Kidney glomerular epithelial cell (primary cell): ENCODE measurements around the gene KIAA0930.
"Not testable (repeated sequence)": the region's sequence is repeated elsewhere in the genome, so short reads cannot be mapped to it uniquely, and the experiment has no call there.

Source experiments
- DNase-seq: peaks from one replicate; lab custom pipeline; 2025; lab: John Stamatoyannopoulos, UW

KIAA0930 gene

DNA sequence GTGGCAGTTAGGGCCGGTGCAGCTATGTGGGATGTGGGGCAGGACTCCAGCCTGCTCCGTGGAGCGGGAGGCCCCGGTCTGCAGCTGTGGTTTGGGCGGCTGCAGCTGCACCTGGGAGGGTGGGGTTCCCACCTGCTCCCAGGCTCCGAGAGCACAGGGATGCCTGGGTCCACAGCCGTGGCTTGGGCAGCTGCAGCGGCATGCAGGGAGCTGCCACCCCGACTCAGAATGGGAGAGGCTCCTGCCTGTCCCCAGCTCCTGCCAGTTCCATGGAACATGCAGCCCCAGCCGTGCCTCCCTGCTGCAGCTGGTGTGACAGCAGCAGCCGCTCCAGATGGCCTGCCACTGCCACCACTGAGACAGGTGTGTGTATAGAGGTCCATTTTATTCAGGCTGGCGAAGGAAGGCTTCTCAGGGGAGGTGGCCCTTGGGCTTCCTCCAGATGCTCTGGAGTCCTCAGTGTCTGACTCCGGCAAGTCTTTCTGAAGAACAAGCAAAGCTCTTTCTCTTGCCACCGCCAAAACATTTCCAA lies 22.3 kb upstream of the KIAA0930 start:
- no peak for DNase-seq

DNA sequence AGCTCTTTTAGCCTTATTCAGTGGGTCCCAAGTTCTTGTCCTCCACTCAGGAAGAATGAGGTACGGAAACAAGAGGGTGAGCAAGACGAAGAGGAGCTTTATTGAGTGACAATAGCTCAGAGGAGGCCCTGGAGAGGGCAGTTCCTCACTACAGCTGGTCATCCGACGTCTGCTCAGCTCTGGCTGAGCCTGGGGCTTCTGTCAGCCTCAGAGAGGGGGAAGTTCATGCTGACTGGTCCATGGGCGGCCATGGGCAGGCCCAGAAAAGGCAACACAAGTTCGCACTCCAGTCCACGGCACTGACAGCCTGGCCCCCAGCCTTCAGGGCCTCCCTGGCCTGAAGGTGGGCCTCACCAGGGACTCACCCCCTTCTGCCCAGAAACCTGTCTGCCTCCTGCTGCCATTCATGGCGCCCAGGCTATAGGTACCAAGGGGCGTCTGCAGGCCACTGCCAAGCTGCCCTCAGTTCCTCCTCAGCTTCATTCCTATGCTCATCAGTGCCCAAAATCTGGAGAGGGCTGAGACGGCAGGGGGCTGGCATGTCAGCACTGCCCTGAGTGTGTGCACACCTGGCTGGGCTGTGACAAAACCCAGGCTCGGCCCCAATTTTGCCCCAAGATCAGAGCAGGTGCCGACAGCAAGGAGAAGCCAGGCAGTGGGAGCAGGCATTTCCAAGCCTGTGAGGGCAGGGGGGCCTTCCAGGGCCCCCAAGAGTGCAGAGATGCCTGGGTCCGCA lies 21.7 kb upstream of the KIAA0930 start:
- no peak for DNase-seq

DNA sequence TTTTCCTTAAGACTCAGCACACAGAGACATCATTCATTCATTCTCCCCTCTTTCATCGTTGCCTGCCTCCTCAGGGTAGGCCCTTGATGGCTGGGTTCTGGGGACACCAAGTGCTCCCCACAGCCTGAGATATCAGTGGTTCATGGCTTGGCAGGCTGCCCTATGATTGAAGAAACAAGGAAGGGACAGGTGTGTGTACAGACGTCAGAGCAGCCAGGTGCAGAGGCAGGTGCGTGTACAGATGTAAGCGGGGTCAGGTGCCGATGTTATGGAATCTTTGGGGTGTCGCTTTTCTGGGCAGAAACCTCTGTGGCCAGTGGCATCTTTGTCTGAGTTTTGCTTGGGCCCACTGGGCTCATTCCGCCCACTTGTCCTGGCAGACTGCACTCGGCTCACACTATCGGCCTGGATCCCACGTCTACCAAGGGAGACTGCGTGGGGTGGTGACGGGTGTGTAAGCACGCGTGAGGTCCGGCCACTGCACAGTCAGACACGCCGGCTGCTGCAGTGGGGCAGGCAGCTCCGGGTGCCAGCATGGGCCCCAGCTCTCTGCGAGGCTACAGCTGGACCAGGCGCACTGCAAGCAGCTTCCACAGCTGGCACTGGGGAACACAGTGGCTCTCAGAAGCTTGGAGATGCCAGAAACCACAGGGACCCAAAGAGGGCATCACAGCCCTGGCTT lies 20.9 kb upstream of the KIAA0930 start:
- no peak for DNase-seq

DNA sequence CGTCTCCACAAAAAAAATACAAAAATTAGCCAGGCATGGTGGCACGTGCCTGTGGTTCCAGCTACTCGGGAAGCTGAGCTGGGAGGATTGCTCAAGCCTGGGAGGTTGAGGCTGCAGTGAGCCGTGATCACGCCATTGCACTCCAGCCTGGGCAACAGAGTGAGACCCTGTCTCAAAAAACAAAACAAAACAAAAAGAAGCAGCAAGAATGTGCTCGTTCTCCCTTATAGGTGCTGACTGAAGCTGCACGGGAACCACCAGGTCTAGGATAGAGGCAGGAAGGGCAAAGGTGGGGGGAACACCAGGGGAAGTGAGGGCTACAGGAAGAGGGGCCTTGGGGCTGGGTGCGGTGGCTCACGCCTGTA lies 19.7 kb upstream of the KIAA0930 start:
- DNase-seq, result not testable (repeated sequence)

DNA sequence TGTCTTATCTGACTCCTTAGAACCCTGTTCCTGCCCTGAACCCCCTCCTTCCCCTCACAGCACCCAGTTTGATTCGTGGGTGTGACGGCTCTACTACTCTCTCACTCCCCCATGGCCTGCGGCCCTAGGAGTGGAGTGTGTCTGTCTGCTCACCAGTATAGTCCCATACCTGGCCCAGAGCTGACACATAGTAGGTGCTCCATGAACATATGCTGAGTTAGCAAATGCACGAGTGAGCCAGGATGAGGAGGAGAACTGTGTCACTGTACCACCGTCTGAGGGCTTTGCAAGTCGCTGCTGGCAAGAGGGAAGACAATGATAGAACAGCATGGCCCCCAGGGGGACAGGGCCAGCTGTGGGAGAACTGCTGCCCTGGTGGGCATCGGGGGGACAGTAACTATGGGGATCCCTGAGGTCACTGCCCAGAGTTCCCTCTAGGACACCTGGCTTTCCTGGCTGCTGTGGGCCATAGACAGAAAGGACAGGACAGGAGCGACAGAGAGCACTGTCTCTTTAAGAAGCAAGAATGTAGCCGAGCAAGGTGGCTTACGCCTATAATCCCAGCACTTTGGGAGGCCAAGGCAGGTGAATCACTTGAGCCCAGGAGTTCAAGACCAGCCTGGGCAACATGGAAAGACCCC lies 19.2 kb upstream of the KIAA0930 start:
- no peak for DNase-seq

DNA sequence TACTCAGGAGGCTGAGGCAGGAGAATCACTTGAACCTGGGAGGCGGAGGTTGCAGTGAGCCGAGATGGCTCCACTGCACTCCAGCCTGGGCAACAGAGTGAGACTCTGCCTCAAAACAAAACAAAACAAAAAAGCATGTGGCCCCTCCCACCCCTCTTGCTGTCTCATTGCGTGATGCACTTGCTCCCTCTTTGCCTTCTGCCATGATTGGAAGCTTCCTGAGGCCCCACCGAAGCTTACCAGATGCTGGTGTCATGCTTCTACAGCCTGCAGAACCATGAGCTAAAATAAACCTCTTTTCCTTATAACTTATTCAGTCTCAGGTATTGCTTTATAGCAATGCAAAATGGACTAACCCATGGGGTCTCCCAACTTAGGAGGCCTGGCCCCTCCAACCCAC lies 17.2 kb upstream of the KIAA0930 start:
- not testable (repeated sequence) for DNase-seq

DNA sequence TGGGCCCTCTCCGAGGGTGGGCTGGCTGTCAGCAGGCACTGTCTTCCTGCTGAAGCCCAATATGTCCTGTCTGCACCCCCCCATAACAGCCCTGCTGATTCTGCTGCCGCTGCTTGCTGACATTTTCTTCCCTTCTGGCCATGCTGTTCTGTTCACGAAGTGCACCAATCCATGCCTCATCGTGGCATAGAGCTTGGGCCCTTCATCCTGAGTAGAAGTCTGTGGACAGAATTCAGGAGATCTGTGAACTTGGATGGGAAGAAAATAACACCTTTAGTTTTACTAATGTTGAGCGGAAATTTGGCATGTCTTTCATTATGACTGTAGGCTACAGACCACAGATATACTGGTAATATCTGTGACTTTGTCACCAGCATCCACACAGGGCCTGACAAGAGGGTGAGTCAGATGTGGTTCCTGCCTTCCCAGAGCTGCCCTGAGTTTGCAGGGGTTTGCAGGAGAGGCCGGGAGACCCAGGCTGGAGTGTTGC lies 14.1 kb upstream of the KIAA0930 start:
- DNase-seq, result no peak

DNA sequence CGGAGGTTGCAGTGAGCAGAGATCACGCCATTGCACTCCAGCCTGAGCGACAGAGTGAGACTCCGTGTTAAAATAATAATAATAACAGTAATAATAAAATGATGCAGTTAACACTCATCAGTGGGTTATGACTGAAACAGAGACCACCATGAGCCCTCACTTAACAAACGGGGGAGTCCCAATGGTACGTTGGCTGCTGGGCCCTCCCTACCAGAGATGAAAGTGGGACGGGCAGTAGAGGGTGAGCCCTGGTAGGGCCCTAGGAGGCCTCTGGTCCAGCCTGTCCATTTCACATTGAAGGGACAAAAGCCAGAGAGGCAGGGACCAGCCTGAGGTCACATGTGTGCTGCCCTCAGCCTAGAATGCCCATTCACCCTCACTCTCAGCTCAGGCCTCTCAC lies 13.7 kb upstream of the KIAA0930 start:
- DNase-seq, result no peak

DNA sequence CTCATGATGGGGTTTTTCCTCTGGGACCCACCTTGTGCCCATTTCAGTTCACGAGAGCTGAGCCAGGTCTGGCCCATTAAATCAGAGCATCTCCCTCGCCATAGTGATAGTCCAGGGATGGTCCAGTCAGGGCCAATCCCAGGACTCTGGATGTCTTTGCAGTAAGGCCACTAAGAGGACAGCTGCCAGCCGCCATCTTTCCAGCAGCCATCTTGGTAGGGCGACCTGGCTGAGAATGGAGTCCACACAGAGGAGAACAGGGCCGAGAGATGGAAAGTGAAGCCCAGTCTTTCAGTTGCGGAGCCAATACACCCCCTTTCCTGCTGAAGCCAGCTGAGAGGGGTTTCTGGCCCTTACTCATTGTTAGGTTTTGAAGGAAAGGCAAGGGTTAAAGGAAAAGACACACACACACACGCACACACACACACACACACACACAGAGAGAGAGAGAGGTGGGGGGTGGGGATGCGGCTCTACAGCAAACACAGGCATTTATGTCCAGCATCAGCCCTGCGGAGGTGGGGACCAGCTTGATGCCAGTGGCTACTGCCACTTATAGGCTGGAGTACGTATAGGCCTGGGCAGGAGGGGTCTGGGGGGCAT lies 12.4 kb upstream of the KIAA0930 start:
- no peak for DNase-seq

DNA sequence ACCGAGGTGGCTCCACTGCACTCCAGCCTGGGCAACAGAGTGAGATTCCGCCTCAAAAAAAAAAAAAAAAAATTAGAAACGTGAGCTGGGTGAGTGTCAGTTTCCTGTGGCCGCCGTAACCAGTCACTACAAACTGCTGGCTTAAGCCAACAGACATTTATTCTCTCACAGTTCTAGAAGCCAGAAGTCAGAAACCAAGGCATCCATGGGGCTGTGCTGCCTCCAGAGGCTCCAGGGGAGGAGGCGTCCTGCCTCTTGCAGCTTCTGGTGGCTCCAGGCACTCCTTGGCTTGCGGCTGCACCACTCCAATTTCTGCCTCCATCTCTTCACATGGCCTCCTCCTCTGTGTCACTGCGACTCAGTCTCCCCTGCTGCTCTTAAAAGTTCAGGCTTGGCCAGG lies 11.1 kb upstream of the KIAA0930 start:
- no peak for DNase-seq

DNA sequence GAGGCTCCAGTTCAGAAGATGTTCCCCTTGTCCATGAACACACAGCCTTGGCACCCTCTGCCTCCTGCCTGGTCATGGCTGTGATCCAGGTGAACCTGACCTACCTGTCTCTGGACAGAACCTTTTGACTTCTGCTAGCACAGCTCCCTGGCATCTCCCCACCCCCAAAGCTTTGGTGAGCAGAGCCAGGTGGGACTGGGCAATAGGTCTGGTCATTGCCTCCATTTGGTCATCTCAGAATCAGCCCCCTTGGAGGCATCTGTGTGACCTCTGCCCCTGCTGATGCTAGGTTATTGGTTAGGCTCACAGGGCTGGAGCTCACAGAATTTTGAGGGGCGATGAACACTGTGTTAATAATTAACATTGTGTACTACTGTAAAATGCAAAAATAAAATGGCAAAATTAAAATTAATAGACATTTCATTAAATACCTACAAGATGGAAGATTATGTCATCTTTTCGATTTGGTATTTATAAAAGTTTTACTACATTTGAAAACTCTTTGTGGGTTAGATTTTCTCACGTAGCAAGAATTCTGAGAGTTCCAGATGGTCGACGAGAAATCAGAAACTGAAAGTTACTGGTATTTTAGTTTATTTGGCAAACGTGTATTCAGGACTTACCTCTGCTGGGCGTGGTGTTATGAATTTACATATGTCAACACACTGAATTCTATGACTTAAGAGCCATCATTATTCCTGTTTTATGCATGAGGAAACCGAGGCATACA lies 8.3 kb upstream of the KIAA0930 start:
- no peak for DNase-seq

DNA sequence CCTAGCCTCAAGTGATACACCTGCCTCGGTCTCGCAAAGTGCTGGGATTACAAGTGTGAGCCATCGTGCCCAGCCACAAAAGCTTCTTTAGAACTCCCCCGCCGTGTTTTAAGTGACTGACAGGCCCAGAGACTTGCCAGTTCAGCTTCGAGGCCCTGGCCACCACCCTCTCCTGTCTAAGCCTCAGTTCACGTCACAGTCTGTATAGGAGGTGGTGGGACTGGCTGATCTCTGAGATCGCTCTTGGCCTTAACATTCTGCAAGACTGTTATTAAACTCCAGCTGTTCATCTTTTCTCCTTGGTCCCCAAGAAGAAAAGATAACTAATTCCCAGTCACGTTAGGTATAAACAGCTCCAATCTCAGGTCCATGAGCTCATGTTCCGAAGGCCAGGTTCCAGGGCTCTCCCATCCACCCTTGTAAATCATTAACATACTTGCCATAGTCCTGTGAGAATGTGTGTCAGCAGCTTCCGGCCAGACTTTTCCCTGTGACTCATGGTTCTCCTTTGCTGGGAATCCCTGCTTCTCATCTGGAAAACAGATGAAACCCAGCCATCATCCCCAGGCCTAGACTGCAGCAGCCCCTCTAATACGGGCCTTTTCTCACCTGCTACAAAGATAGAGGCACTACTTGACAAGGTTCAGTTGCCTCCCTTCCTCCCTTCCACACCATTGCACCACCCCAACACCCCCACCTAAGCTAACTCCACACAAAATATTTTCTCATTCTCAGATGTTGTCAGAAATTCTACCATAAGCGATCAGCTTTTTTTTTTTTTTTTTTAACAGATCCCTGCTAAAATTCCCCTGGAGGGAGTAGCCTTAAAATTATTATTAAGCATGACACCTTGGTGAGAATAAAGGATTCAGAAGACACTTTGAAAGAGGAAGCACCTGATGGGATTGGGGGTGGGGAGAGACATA lies 5.6 kb upstream of the KIAA0930 start:
- peak; percentile 99 for DNase-seq

DNA sequence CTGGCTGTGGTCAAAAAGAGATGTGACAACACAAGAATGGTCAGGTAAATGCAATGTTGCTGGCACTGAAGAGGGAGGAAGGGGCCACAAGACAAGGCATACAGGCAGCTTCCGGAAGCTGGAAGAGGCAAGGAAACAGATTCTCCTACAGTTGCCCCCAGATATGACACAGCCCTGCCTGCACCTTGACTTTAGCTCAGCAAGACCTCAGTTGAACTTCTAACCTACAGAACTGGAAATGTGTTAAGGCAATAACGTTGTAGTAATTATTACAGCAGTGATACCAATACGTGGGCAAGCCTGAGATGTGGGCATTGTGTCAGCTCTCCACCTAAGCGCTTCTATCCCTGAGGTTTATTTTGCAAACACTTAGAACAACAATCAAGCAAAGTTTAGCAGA lies 4.2 kb upstream of the KIAA0930 start:
- no peak for DNase-seq

DNA sequence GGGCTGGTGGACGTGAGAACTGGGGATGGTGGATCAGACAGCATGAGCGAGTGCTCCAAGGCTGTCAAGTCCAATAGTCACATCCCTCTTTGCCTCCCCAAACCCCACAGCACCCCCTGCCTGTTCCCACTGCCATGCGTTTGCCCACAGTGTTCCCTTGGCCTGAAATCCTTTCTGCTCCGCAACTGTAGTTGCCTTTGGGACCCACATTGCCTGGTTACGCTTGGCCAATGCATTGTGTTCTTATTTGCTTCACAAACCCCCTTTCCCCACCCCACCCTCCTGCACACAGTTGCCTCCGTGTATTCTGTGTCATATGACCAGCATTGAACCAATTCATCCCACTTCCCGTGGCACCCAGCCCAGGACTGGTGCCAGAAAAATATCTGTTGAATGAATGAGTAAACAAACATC lies 2.1 kb upstream of the KIAA0930 start:
- no peak for DNase-seq

DNA sequence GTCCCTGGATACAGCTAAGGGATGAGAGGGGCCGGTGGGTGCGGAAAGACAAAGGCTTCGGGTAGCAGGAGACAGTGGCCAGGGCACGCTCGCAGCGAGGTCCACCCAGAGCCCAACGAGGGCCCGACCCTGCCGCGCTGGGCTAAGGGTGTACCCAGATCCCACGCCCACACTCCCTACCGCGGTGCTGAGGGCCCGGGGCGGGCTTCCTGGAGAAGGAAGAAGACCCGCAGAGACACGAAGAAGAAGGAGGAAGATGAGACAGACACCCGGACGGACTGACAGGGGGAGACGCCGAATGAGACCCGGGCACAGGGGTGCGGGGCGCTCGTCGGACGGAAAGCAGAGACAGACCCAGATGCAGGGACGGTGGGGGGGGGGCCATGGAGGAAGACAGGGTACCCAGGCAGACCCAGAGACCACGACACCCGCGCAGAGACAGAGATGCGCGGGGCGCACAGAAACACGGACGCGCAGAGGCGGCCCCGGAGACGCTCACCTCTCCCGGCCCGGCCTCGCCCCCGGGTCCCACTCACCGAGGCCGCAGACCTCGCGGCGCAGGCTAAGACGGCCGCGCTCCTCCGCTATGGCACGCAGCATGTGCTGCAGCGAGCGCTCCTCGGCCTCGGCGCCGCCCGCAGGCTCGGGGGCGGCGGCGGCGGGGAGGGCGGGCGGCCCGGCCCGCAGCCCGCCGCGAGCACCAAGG lies 437 bp downstream of the KIAA0930 start:
- no peak for DNase-seq

DNA sequence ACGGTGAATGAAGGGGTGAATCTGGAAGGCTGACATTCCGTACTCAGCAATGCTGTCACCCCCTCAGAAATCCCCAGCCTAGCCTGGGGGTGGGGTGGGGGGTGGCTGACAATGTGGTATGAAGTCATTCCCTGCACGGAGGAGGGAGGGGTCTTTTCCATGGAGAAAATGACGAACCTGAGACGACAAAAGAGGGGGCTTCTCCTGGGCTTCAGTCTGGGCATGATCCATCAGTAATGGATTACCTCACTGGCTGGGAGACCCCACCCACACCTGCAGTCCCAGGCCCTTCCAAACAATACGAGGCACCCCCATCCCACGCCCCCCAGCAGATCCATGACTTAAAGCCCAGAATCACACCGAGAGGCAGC lies 1.0 kb downstream of the KIAA0930 start:
- no peak for DNase-seq

DNA sequence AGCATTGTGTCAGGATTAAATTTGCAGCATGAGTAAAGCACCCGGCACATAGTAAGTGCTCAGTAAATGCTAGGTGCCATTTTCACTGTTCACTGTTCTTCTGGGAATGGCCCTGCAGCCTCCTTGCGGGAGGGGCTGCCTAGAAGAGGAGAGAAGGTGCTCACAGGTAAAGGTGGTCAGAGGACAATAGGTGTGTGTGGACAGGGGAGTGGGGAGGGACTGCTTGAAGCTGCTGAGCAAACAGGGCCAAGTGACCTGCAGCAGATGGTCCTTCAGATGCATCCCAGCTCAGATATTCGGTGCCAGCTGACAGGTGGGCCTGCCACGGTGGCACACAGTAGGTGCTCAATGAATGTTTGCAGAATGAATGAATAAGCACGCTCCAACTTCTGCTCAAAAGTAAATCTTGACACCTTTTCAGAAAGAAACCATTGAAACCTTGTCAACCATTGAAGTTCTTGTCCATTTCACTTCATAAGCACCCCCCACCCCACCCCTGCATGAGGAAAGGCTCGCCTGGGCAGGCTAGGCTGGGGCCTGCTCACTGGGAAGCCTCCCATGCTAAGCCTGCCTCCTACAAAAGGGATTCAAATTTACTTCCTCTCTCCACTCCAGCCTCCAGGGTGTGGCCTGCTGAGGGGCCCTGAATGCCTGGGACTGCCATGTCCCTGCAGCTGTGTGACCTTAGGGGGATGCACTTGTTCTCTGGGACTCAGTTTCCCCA lies 1.6 kb downstream of the KIAA0930 start:
- DNase-seq, result no peak

DNA sequence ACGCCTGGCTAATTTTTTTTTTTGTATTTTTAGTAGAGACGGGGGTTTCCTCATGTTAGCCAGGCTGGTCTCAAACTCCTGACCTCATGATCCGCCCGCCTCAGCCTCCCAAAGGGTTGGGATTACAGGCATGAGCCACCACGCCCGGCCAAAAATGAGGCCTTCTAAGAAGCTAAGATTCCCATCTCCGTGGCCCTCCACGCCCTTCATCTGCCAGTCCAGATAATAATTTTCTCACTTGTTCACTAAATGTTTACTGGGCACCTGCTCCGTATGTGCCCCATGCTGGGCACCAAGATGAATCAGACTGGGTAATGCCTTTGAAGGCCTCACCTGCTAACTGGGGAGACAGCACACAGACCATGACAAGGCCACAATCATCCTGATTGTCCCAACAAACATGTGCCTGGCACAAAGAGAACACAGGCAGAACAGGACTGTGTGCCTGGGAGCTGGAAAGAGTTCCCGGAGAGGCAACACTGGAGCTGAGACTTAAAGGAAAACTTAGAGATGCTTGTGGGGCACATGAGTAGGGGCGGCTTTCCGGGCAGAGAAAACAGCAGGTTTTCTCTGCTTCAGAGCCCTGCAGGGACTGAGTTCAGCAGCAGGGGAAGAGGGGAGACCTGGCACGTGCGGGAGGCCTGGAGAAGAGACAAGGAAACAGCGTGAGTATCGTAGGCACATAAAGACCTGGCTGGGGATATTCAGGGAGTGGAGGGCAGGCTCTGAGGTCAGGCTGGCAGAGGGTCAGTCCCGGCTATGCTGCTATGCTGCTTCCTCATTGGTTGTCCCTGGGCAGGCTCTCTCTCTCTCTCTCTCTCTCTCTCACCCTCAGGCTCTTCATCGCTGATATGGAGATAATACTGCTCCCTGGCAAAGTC lies 2.4 kb downstream of the KIAA0930 start:
- no peak for DNase-seq
